Stimulated activated CD8-positive, alpha-beta memory T cell treated with anti-CD3 and anti-CD28 coated beads, Interleukin-15, amount 100 ng/mL, for 4 hours (primary cell): ENCODE measurements around the gene AMHR2.
"Not testable (repeated sequence)": the region's sequence is repeated elsewhere in the genome, so short reads cannot be mapped to it uniquely, and the experiment has no call there.

Source experiments
- DNase-seq, 2 donors: peaks; one replicate each; pipeline ENCODE4 v3.0.0-alpha.2; 2020; ENCODE audit warnings: low read depth in 2 of 2

AMHR2 gene

DNA sequence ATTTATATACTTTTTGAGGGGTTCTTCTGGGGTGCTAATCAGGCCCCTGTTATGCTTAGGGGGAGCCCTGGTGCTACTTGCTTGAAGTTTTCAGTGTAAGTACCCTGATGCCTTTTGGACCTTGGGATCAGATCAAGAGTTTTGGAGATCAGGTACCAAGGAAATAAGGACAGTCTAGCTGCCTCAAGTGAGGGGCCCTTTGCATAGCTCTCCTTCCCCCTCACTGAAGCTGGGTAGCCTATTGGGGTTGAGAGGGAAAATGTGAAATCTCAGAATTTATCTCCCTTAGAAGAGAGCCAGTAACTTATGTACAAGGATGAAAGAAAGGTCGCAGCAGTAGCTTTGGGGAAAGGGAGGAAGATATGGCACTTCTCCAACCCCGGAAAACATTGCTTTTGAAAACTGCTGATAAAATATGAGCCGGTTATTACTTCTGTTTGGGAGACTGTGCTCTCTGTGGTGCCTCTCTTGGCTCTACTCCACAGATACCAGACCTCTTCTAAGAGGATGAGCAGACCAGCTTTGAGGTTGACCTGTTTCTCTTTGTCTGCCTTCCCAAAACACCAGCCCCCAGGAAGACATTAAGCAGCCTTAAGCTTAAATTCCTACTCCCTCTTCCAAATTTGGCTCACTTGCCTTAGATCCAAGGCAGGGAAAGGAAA is 8.8 kb upstream of the AMHR2 start:
- DNase-seq = no peak

DNA sequence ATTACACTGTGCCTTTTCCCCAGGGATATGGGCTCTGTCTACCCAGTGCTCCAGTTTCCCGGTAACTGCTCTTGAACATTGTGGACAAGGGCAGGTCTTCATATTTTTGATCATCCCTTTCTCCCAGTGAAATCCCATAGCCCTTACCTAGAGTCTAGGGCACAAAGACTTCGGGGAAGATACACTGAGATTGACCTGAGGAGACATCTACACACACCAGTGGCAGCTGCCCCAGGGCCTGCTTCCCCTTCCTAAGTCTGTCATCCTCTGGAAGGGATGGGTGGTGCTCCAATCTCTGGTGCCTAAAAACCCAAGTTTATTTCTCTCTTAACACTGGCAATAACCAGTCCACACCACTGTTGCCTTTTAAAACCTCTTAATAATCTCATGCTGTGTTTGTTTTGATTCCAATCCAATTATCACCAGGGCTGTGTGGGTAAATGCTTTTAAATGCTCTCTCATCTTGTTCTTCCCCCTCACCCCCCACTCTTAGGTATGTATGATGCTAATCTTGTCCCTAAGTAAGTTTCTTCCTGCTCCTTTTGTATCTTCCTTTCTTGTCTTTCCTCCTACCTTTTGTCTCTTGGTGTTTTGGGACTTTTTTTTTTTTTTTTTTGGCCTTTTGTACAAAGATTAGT is 7.8 kb upstream of the AMHR2 start:
- not testable (repeated sequence) for DNase-seq

DNA sequence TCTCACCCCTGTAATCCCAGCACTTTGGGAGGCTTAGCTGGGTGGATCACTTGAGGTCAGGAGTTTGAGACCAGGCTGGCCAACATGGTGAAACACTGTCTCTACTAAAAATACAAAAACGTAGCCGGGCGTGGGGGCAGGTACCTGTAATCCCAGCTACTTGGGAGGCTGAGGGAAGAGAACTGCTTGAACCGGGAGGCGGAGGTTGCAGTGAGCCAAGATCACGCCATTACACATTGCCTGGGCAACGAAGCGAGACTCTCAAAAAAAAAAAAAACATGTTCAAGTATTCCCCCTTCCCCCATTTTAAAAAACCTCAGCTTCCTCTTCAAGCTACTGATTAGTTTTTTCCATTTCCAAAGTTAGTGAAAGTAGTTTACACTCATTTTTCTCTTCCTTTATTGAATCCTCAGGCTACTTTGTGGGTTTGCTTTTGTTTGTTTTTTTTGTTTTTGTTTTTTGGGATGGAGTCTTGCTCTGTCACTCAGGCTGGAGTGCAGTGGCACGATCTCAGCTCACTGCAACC is 6.3 kb upstream of the AMHR2 start:
- not testable (repeated sequence) for DNase-seq

DNA sequence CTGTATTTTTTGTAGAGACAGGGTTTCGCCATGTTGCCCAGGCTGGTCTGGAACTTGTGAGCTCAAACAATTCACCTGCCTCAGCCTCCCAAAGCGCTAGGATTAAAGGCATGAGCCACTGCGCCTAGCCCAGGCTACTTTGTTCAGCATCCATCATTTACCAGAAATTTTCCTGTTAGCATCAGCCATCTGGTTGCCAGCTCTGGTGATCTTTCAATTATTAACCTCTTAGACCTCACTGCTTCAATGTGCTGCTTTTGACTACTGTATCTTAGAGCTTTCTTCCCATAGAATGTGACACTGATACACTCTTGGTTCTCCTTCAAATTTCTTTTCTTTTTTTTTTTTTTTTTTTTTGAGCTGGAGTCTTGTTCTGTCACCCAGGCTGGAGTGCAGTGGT is 5.4 kb upstream of the AMHR2 start:
- DNase-seq = no peak

DNA sequence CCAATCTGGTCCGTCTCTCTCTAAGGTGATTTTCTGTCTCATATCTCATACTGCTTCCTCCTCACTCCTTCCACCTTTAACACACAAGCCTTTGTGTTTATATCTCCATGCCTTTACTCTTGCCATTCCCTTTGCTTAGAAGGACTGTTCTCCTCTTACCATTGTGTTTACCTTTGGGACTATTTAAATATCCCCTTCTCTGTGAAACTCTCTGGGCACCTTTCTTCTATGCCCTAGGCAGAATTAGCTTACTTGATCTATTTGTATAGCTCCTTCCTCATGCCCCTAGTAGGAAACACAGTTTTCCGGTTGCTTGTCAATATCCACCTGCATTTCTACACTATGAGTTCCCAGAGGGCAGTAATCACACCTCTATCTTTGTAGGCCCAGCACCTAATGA is 3.9 kb upstream of the AMHR2 start:
- no peak for DNase-seq

DNA sequence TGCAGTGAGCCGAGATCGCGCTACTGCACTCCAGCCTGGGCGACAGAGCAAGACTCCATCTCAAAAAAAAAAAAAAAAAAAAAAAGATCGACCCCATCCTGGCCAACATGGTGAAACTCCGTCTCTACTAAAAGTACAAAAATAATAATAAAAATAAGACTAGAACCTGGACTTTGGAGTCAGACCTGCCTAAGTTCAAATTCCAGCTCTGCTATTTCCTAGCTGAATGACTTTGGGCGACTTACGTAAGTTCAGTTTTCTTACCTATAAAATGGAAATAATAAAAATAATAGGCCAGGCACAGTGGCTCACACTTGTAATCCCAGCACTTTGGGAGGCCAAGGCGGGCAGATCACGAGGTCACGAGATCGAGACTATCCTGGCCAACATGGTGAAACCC is 1.4 kb upstream of the AMHR2 start:
- DNase-seq = not testable (repeated sequence)

DNA sequence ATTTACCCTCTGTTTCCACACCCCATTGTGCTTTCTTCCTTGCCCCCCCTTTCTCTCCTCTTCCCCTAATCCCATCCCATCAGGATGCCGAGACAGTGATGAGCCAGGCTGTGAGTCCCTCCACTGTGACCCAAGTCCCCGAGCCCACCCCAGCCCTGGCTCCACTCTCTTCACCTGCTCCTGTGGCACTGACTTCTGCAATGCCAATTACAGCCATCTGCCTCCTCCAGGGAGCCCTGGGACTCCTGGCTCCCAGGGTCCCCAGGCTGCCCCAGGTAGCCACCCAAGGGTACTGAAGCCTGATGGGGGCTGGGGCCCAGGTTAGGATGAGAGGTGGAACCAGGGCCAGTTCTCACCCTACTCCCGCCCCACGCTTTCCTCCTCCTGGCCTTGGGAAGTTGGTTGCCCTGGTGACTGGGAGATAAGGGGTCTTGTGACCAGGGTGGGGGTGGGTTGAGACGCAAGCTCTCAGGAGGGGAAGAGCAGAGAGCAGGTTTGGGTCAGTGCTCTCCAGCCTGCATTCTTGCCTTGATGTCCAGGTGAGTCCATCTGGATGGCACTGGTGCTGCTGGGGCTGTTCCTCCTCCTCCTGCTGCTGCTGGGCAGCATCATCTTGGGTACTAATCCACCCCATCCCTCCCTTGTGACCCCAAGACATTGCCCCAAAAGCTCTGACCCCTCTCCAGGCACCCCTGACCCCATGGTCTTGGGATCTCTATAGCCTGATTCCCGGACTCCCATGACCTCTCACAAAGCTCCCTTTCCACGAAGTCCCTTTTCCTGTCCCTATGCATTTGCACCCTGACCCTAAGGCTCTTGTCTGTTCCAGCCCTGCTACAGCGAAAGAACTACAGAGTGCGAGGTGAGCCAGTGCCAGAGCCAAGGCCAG is 1.2 kb downstream of the AMHR2 start:
- no peak for DNase-seq

DNA sequence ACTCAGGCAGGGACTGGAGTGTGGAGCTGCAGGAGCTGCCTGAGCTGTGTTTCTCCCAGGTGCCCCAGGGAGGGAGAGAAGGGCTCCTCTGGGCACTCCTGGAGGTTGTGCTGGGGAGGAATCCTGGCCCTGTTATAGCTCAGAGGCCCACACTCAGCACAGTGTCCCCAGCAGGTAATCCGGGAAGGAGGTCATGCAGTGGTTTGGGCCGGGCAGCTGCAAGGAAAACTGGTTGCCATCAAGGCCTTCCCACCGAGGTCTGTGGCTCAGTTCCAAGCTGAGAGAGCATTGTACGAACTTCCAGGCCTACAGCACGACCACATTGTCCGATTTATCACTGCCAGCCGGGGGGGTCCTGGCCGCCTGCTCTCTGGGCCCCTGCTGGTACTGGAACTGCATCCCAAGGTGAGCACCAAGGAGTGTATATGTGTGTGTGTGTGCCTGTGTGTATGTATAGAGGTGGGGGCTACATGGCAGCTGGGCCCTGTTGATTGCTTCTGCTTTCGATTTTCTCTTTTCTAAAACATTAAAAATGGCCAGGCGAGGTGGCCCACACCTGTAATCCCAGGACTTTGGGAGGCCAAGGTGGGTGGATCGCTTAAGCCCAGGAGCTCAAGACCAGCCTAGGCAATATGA is 2.0 kb downstream of the AMHR2 start:
- DNase-seq = no peak

DNA sequence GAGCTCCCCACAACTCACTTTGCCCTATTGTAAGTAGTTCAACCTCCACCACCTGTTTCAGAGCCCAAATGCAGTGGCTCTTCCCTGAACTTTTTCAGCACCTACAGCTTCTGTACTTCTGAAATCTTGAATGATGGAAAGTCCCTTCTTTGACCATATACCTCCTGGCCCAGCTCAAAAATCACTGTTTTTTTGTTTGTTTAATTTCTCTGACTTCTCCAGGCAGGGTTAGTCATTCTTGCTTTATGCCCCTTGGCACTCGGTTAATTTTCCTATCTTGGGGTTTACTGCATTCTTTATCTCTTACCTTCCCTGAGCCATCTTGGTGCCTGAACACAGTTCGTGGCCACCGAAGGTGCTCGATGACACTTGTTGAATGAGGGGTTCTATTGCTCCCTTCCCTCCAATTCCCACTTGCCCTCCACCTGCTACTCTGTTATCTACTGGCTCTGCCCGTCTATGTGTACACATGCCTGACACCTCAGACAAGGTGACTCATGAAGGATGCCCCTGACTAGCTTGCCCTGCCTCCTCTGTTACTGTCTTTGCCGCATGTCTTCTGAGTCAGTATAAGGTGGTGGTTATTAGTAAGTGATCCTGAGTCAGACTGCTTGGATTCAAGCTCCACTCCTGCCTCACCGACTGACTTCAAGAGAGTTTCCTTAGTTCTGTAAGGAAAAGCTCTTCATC is 4.4 kb downstream of the AMHR2 start:
- no peak for DNase-seq

DNA sequence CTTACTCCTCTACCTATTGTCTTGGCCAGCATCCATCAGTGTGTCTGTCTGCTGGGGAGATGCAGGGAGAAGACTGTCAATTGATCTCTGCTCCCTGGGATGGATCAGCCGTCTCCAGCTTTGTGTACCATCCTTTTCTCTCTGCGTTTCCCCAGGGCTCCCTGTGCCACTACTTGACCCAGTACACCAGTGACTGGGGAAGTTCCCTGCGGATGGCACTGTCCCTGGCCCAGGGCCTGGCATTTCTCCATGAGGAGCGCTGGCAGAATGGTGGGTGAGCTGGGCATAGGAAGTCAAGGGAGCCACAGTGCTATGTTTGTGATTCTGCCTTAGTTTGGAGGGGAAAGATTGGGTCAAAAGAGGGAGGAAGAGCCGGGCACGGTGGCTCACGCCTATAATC is 5.1 kb downstream of the AMHR2 start:
- DNase-seq = no peak

DNA sequence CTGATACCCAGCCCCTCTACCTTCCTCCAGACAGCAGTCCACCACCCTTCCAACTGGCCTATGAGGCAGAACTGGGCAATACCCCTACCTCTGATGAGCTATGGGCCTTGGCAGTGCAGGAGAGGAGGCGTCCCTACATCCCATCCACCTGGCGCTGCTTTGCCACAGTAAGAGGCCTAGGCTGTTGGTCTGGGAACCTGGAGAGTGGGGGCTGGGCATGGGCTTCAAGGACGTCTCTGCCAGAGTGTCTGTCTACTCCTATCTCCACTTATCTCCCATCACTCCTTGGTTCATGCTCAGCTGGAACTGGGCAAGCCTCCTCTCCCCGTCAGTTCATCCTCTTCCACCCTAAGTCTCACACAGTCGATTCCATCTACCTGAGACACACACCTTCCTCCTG is 6.5 kb downstream of the AMHR2 start:
- no peak for DNase-seq

DNA sequence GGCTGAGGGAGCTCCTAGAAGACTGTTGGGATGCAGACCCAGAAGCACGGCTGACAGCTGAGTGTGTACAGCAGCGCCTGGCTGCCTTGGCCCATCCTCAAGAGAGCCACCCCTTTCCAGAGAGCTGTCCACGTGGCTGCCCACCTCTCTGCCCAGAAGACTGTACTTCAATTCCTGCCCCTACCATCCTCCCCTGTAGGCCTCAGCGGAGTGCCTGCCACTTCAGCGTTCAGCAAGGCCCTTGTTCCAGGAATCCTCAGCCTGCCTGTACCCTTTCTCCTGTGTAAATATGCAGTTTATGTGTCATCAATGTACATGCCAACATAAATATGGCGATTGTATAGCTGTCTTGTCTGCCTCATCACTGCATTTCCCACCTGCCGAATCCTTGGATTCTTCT is 7.5 kb downstream of the AMHR2 start:
- no peak for DNase-seq

DNA sequence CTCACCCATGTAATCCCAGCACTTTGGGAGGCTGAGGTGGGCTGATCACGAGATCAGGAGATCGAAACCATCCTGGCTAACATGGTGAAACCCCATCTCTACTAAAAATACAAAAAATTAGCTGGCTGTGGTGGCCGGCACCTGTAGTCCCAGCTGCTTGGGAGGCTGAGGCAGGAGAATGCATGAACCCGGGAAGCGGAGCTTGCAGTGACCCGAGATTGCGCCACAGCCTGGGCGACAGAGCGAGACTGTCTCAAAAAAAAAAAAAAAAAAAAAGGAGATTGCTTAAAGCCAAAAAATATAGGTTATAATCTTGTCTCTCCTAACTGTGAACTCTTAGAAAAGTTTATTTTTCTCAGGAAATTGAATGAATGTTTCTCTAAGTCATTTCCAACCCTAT is 11.7 kb downstream of the AMHR2 start:
- DNase-seq = not testable (repeated sequence)

DNA sequence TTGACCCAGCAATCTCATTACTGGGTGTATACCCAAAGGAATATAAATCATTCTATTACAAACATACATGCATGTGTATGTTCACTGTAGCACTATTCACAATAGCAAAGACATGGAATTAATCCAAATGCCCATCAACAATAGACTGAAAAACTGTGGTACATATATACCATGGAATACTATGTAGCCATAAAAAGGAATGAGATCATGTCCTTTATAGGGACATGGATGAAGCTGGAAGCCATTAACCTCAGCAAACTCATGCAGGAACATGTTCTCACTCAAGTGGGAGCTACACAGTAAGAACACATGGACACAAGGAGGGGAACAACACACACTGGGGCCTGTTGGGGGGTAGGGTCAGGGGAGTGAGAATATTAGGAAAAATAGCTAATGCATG is 15.9 kb downstream of the AMHR2 start:
- DNase-seq = not testable (repeated sequence)

DNA sequence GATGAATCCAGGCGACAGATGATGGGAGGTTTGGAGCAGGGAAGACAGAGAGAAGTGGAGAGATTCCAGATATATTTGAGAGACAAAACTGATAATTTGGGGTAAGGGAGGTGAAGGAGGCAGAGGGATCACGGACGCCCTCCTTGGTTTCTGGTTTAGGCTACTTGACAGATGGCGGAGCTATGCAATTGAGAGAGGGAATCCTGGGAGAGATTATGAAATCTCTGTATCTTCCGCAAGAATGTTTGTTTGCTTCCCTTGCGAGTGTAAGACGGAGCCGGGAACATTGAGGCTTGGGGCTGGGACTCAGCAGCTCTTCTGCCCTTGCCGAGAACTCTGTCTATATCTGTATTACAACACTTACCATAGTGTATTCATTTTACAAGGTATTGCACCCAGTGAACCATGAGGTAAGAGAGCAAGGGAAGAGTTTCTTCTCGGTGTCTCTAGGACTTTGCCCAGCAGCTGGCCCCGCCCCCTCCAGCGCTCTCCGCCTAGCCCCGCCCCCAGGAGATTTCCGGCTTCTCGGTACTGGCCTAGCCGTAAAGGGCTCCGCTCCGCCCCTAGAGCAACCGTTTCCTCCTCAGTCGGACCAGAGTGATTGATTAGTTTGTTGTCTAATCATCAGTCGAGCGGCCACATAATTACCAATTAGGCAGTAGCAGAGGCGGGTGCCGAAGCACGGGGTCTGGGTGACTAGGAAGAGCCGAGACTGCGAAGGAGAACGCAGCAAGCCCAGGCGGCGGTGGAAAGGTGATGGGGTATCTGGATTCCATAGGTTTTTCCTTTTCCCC is 17.6 kb downstream of the AMHR2 start, which contains the start of gene PRR13:
PRR13 (plus strand) TSS at position 695 of the 794 bp plus-strand sequence. CDS start 981 bp downstream, outside the sequence.
- DNase-seq = peak; percentile 92 to 98

DNA sequence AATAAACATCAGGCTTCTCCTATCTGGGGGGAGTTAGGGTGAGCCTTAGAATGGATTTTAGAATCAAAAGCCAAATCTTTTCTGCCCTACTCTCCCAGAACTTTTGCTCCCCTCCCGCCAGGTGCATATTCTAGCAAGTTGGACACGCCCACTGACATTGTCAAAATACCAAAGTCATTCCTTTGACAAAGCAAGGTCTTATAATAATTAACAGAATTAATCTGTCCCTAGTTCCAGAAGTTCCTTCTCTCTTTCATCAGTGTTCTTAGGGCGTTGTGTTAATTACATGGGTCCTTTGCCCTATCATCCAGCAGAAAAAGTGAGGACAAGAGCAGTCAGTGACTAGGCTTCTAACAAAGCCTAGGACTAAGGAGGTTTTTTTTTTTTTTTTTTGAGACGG is 20.3 kb downstream of the AMHR2 start:
- DNase-seq = no peak

DNA sequence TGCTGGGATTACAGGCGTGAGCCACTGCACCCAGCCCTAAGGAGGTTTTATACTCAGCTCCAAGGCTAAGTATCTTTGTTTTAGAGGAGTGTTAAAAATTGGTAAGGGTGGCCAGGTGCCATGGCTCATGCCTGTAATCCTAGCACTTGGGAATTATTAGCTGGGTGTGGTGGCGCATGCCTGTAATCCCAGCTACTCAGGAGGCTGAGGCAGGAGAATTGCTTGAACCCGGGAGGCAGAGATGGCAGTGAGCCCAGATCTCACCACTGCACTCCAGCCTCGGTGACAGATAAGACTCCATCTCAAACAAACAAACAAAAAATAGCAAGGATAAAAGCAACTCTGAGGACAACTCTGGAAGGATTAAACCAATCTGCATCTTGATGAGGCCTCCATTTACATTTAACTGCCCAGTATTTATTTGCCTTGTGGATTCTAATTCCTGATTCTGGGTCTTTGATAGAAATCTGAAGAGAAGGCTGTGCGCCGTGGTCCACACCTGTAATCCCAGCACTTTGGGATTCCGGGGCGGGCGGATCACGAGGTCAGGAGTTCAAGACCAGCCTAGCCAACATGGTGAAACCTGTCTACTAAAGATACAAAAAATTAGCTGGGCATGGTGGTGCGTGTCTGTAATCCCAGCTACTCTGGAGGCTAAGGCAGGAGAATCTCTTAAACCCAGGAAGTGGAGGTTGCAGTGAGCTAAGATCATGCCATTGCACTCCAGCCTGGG is 21.1 kb downstream of the AMHR2 start:
- DNase-seq = not testable (repeated sequence)

DNA sequence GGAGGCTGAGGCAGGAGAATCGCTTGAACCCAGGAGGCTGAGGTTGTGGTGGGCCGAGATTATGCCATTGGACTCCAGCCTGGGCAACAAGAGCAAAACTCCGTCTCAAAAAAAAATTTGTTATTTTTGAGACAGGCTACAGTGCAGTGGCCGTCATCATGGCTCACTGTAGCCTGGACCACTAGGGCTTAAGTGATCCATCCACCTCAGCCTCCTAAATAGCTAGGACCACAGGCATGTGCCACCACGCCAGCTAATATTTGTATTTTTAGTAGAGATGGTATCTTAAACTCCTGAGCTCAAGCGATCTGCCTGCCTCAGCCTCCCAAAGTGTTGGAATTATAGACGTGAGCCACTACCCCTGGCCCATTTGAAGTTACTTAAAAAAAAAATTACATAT is 27.3 kb downstream of the AMHR2 start:
- DNase-seq = no peak

DNA sequence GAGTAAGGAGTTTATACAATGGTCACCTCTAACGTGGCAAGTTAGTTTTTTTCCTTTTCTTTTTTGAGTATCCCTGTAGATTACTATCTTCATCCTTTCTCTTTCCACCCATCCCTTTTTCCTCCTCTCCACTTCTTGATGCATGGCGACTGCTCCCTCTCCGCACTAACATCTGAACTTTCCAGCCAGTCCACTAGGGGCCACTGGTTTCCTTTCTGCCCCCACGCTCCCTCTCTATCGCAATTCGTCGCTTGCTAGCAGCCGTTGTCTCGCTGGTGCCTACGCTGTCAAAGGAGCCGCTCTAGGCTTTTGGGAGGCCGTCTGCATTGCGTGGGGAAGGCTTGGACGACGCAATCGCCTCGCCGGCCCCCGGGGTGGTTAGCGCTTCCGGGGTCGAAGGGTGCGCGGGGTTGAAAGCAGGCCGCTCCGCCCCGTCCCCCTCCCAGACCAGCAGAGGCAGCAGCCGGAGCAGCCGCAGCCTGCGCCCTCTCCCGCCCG is 28.1 kb downstream of the AMHR2 start, which contains the start of gene PCBP2:
PCBP2 (plus strand) TSS at position 442 of the 498 bp plus-strand sequence. CDS start 2,699 bp downstream, outside the sequence.
- DNase-seq = peak; percentile 94 to 97
